ENCODE measurements around the gene CRYZ.

CRYZ gene

DNA sequence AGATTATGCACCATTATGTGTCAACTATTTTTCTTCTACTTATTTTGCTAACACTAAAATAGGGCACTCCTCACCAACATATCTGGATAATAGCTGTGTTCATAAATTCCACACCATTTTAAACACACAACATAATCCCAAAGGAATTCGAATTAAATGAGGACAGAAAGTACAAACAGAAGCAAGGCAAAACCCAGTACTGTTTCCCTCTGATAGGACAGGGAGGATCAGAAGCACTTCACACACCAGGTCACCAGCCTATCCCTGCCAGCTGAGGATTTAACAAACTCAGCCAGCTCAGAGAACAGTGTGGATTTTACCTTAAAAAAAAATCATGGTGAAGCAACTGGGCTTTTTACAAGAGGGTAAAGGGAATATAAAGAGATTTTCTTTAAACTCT lies 20.0 kb downstream of the CRYZ start:
- H3K27me3 Mint-ChIP-seq = no peaks in the 10 kb centered on the region
- no peaks in the 10 kb centered on the region for H3K9me3 Mint-ChIP-seq
- H3K4me3 Mint-ChIP-seq = no peak overlapping the region
- peaks cover 30% of the 10 kb centered on the region for H3K36me3 Mint-ChIP-seq
- no peak overlapping the region for H3K27ac Mint-ChIP-seq
- no peaks in the 10 kb centered on the region for H3K4me1 Mint-ChIP-seq

DNA sequence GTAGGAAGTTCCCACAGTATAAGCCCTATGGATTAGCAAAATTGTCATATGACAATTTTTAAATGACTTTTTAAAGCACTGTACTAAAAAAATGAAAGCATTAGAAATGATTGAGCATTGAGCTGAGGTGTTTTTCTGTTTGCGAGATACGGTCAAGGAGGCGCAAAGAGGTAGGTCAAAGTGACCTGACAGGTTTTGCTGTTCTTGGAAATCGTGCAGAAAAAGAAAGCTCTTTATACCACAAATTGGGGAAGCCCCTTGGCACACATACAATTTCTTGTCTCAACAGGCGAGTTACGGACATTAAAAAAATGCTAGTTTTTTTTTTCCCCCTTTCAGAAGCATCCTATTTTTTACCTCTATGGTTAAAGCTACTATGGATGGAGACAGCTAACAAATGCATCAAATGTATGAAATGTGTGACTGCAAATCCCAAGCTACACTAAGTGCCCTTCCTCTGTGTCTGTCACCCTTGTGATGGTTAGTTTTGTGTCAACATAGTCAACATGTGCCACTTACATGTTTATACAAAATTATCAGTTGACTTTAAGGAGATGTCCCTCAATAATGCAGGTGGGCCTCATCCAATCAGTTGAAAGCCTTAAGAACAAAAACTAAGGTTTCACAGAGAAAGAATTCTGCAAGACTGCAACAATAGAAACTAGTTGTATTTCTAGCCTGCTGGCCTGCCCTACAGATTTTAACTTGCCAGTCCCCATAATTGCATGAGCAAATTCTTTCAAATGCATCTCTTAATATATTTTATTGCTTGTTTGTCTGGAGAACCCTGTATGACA lies 29.3 kb downstream of the CRYZ start:
- H3K4me3 Mint-ChIP-seq = no peak overlapping the region
- no peaks in the 10 kb centered on the region for H3K9me3 Mint-ChIP-seq
- no peaks in the 10 kb centered on the region for H3K27me3 Mint-ChIP-seq
- no peak overlapping the region for H3K27ac Mint-ChIP-seq
- H3K36me3 Mint-ChIP-seq = peaks cover 28% of the 10 kb centered on the region
- H3K4me1 Mint-ChIP-seq = no peaks in the 10 kb centered on the region

DNA sequence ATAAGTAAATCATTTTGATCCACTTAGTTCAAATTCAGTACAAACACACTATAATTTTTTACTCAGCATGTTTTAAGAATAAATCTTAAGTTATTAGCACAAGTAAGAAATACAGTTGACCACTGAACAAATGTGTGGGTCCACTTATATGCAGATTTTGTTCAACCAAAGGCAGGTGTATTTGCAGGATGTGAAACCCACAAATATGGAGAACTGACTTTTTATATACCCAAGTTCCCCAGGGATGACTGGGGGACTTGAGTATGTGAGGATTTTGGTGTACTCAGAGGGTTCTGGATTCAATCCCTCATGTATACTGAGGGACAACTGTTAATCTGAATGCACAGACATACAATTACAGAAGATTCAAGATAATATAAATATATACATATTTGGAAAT lies 33.5 kb downstream of the CRYZ start:
- no peak overlapping the region for H3K27ac Mint-ChIP-seq
- no peaks in the 10 kb centered on the region for H3K4me1 Mint-ChIP-seq
- H3K4me3 Mint-ChIP-seq = no peak overlapping the region
- no peaks in the 10 kb centered on the region for H3K9me3 Mint-ChIP-seq
- H3K36me3 Mint-ChIP-seq = peaks cover 10% of the 10 kb centered on the region
- H3K27me3 Mint-ChIP-seq = no peaks in the 10 kb centered on the region

DNA sequence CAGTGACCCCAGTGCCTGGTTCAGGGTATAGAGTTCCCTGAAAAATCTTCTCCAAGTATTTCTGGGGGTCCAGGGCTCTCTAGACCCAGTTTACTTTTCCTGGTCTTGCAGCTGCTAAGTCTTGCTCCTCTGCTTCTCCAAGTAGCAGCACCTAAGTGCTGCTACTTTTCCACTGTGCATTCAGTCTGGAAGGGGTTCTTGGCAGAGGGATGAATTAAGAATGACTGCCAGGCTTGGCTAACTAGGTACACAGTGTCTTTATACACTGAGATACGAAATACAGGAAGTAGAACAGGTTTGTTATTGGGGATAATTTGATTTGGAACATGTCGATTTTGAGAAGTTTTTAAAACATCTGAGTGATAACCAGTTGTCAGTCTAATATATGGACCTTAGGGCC lies 35.0 kb downstream of the CRYZ start:
- H3K27ac Mint-ChIP-seq = no peak overlapping the region
- no peaks in the 10 kb centered on the region for H3K9me3 Mint-ChIP-seq
- H3K4me1 Mint-ChIP-seq = no peaks in the 10 kb centered on the region
- H3K36me3 Mint-ChIP-seq = peaks cover 3% of the 10 kb centered on the region
- no peaks in the 10 kb centered on the region for H3K27me3 Mint-ChIP-seq
- no peak overlapping the region for H3K4me3 Mint-ChIP-seq

DNA sequence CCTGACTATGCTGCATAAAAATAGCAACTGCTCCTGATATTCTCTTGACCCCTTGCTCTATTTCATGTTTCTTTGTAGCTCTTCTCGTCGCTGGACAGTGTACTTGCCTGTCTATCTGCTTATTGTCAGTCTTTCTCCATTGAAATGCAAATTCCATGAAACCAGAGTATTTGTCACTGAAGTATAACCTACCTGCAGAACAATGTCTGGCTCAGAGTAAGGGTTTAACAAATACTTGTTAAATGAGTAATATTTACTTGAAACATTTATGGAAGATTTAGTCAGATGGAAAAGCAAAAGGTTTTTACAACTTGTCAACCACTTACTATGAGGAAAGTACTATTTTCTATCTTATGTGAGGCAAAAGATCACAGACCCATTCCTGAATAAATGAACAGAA lies 39.4 kb downstream of the CRYZ start:
- no peaks in the 10 kb centered on the region for H3K36me3 Mint-ChIP-seq
- H3K4me3 Mint-ChIP-seq = no peak overlapping the region
- H3K27me3 Mint-ChIP-seq = no peaks in the 10 kb centered on the region
- H3K9me3 Mint-ChIP-seq = no peaks in the 10 kb centered on the region
- no peaks in the 10 kb centered on the region for H3K4me1 Mint-ChIP-seq
- H3K27ac Mint-ChIP-seq = no peak overlapping the region

DNA sequence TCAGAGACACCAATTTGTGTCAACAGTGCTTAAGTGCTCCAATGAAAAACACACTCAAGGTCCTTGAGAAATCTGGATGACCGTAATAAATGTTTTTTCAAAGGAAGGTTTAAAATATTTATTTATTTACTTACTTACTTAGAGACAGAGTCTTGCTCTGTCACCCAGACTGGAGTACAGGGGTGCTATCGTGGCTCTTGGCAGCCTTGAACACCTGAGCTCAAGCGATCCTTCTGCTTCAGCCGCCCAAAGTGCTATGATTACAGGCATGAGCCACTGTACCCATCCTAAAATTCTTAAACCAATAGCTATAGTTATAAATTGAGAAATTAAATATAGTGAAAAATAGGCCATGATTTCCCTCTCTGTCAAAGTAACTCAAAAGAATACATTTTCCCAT lies 41.9 kb downstream of the CRYZ start:
- no peak overlapping the region for H3K27ac Mint-ChIP-seq
- no peaks in the 10 kb centered on the region for H3K4me1 Mint-ChIP-seq
- no peaks in the 10 kb centered on the region for H3K27me3 Mint-ChIP-seq
- H3K9me3 Mint-ChIP-seq = no peaks in the 10 kb centered on the region
- H3K36me3 Mint-ChIP-seq = no peaks in the 10 kb centered on the region
- no peak overlapping the region for H3K4me3 Mint-ChIP-seq

DNA sequence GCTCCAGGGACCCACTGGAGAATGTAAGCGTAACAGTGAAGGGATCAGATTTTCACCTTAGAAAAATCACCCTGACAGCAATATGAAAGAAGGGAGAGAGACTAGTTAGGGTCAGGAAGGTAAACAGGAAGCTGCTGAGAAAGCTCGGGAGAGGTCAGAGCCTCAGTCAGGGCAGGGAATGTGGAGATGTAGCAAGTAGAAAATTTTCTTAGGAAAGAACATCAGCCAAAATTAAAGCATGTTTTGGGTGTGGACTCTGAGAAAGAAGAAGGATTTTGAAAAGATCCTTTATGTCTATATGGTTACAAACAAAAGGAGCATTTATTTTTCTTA lies 42.5 kb downstream of the CRYZ start:
- Mint-ChIP-seq H3K36me3 (no peaks in the 10 kb centered on the region), H3K27me3 (peaks cover 2% of the 10 kb centered on the region), H3K4me3 (no peak overlapping the region), H3K9me3 (no peaks in the 10 kb centered on the region), H3K27ac (no peak overlapping the region), H3K4me1 (no peaks in the 10 kb centered on the region)

DNA sequence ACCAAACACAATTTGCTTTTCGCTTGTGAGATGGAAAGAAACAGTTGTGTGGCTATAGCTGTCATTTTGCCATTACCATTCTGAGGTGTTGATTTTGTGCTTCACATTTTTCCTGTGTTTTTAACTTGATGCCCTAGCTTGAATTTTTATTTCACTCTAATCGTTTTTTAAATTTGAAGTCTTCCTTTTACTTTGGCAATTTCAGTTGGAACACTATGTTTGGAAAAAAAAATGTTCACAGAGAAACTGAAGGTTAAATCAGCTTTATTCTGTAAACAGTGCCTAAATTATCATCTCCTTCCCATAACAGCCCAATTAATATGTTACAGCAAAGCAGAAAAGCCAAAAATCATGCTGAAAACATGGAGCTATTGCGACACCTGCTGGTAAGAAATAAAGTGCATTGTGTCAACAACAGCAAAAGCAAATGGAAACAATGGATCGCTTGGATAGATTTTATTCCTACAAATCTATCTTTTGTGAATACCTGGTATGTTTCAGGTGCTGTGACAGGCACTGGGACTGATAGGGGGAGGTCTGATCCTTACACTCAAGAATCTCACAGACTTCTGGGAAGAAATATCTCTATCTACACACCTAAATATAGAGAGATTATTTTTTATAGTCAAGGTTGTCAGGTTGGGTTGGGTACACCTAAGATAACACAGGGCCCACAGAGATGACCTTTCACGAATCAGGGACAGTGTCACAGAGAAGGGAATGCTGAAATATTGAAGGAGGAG lies 43.1 kb downstream of the CRYZ start:
- Mint-ChIP-seq H3K9me3 (no peaks in the 10 kb centered on the region), H3K4me3 (no peak overlapping the region), H3K36me3 (no peaks in the 10 kb centered on the region), H3K27me3 (peaks cover 2% of the 10 kb centered on the region), H3K4me1 (no peaks in the 10 kb centered on the region), H3K27ac (no peak overlapping the region)

DNA sequence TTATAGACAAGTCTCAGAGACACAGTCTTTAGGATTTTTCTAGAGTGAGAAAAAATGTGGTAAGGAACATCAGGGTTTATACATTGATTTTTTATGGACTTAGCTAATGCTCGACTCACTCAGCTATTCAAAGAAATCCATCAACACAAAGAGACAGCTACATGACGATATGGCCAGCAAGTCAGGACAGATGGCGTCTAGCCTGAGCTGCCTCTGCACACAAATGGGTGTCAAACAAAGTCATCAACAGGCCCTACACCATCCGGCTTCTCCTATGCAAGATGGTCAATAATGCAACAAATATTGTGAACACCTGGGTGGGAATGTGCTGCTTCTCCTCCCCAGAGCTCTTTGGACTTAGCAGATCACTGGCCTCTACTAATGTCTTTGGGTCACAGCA lies 45.9 kb downstream of the CRYZ start:
- no peaks in the 10 kb centered on the region for H3K4me1 Mint-ChIP-seq
- no peaks in the 10 kb centered on the region for H3K36me3 Mint-ChIP-seq
- H3K4me3 Mint-ChIP-seq = no peak overlapping the region
- peaks cover 2% of the 10 kb centered on the region for H3K27me3 Mint-ChIP-seq
- H3K9me3 Mint-ChIP-seq = no peaks in the 10 kb centered on the region
- H3K27ac Mint-ChIP-seq = no peak overlapping the region

DNA sequence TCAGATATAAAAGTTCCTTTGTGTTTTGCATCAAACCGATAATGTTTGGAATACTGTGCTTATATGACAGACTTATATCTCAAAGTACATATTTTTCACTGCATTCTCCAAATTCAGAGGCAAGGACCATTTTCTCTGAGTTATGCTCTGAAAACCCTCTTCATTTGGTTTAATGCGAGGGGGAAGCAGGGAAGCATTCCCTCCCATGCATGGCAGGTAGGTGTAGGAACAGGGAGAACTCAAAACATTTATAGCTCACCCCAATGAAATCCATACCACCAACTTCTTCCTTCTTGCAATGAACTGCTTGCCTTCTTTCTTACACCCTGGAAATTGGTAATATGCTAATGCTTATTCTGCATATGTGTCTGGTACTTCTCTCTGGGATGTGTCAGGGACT lies 48.5 kb downstream of the CRYZ start:
- Mint-ChIP-seq H3K36me3 (no peaks in the 10 kb centered on the region), H3K4me3 (no peak overlapping the region), H3K27ac (no peak overlapping the region), H3K4me1 (no peaks in the 10 kb centered on the region), H3K27me3 (peaks cover 4% of the 10 kb centered on the region), H3K9me3 (no peaks in the 10 kb centered on the region)

DNA sequence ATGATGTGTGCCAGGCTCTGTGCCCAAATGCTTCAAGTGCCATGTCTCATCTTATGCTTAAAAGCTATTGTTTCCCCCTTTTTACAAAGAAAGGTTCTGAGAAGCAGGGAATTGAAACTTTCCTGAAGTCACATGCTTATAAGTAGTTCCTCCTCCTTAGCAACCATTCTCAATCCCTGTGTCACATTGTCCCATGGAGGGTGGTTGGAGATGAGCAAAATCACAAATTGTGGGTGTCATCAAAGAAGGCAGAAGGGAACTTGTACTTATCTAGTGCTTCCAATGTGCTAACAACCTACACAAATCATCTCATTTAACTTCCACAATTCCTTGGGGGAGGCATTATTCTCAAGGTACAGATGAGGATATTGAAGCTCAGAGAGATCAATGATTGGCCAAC lies 49.2 kb downstream of the CRYZ start:
- no peaks in the 10 kb centered on the region for H3K36me3 Mint-ChIP-seq
- H3K4me3 Mint-ChIP-seq = no peak overlapping the region
- H3K9me3 Mint-ChIP-seq = no peaks in the 10 kb centered on the region
- peaks cover 4% of the 10 kb centered on the region for H3K27me3 Mint-ChIP-seq
- no peak overlapping the region for H3K27ac Mint-ChIP-seq
- H3K4me1 Mint-ChIP-seq = no peaks in the 10 kb centered on the region

DNA sequence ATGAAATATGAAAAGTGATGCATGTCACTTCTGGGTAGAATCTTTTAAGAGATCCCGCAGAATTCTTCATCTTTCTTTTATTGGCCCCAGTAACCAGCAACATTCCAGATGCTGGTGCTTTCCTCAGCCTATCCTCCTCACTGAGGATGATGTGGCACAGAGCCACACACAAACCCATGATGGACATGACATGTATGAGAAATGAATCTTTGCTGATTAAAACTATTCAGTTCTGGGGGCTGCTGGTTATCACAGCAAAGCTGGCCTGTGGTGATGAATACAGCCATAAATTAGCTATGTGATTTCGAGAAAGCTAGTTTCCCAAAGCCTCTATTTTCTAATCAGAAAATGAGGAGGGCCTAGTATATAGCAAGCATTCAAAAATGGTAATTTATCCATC lies 51.0 kb downstream of the CRYZ start:
- Mint-ChIP-seq H3K4me3 (no peak overlapping the region), H3K4me1 (no peaks in the 10 kb centered on the region), H3K36me3 (no peaks in the 10 kb centered on the region), H3K27ac (no peak overlapping the region), H3K9me3 (no peaks in the 10 kb centered on the region), H3K27me3 (peaks cover 4% of the 10 kb centered on the region)

DNA sequence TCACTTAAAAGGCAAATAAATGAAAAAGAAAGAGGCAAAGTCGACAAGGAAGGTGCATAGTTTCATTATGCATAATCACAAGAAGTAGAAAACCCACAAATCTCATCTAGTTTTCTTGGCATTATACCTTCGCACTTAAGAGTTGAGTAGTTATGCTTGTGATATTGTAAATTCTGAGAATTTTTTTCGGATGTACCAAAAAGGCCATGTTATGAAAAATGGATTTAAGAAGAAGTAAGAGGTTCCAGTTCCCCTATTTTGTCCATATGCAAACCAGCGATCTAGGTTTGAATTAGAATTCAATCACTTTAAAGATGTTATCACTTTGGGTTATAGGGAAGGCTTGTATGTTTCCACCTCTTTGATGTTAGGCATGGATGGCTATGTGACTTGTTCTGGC lies 51.4 kb downstream of the CRYZ start:
- Mint-ChIP-seq H3K36me3 (no peaks in the 10 kb centered on the region), H3K4me1 (no peaks in the 10 kb centered on the region), H3K4me3 (no peak overlapping the region), H3K27ac (no peak overlapping the region), H3K9me3 (no peaks in the 10 kb centered on the region), H3K27me3 (peaks cover 4% of the 10 kb centered on the region)

DNA sequence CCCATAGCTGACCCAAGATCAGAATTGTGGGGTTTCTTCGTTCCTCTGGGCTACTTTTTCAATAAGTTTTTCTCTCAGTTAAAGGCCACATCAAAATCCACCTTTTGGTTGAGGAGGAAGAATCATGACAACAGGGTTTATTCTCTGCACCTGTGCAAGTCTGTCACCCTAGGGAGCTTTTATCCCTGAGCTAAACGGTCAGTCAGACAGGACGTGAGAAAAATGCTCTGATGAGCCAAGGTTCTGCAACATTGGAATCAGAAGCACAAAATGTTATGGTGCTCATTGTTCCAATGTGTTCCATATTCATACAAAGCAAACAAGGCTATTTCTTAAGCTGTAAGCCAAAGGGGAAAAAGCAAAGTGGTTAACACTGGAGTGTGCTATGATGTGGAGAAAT lies 51.8 kb downstream of the CRYZ start:
- no peaks in the 10 kb centered on the region for H3K36me3 Mint-ChIP-seq
- no peak overlapping the region for H3K4me3 Mint-ChIP-seq
- H3K4me1 Mint-ChIP-seq = no peaks in the 10 kb centered on the region
- no peaks in the 10 kb centered on the region for H3K9me3 Mint-ChIP-seq
- H3K27me3 Mint-ChIP-seq = peaks cover 6% of the 10 kb centered on the region
- H3K27ac Mint-ChIP-seq = no peak overlapping the region

DNA sequence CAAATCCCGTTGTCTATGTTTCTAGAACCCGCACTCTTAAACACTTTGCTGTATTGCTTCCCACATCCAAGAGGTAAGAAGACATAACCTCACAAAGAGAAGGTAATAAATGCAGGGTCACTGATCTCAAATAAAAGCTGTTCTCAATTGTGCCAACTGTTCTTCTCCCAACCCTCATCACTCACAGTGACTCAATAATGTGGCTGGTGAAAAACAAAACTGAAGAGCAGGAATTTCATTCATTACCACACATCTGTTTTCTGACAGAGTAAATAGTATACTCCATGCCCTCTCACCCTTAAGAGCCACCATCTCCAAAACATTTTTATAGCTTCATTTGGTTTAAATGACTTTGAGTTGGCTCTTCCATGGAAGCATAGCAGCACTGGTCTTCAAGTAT lies 53.0 kb downstream of the CRYZ start:
- Mint-ChIP-seq H3K9me3 (no peaks in the 10 kb centered on the region), H3K4me3 (no peak overlapping the region), H3K27me3 (peaks cover 8% of the 10 kb centered on the region), H3K4me1 (no peaks in the 10 kb centered on the region), H3K36me3 (no peaks in the 10 kb centered on the region), H3K27ac (no peak overlapping the region)

DNA sequence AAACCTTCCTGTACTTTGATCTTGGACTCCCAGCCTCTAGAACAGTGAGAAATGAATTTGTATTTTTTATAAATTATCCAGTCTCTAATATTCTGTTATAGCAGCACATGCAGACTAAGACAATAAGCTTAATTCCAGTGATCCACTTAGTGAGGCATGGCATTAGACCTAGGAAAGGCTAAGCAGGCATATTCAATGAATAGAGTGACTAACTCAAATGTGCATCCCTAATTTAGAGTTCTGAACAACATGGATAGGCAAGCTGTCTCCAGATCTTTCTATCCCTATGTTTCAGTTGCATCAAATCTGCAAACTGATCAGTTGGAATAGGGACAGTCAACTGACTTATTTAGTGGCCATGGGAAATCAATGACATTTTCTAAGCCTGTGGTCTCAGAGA lies 54.9 kb downstream of the CRYZ start:
- Mint-ChIP-seq H3K27ac (no peak overlapping the region), H3K36me3 (no peaks in the 10 kb centered on the region), H3K4me1 (no peaks in the 10 kb centered on the region), H3K9me3 (no peaks in the 10 kb centered on the region), H3K27me3 (peaks cover 18% of the 10 kb centered on the region), H3K4me3 (no peak overlapping the region)
